AG08395 (cell line): ENCODE measurements around the gene ATL1.
"Not testable (repeated sequence)": the region's sequence is repeated elsewhere in the genome, so short reads cannot be mapped to it uniquely, and the experiment has no call there.

Experiments
- DNase-seq: peaks from one replicate; pipeline ENCODE4 v3.0.0; 2012; ENCODE audit warnings: mixed read lengths, low spot score

The ATL1 gene

DNA sequence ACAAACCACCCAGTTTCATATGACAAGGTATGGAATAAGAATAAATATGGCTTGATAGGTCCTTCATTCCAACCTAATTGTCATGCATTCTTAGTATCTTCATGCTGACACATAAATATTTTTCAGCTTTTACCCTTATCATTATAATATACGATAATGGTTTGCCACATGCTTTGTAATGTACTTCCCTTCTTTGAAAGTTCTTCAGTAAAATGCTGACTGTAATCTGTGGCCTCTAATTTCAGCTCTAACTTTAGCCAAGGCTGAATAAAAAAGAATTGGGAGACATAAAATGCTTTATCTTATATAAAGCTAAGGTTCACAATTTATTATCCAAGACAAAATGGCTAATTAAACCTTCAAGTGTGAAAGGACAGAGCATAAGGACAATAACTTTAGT is 24.9 kb upstream of the ATL1 start:
- no peak for DNase-seq

DNA sequence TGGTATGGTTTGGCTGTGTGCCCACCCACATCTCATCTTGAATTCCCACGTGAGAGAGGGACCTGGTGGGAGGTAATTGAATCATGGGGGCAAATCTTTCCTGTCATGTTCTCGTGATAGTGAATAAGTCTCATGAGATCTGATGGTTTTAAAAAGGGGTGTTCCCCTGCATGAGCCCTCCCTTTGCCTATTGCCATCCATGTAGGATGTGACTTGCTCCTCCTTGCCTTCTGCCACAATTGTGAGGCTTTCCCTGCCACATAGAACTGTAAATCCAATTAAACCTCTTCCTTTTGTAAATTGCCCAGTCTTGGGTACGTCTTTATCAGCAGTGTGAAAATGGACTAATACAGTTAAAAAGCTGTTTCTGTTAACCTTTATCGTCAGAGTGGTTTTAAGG is 21.9 kb upstream of the ATL1 start:
- DNase-seq: not testable (repeated sequence)

DNA sequence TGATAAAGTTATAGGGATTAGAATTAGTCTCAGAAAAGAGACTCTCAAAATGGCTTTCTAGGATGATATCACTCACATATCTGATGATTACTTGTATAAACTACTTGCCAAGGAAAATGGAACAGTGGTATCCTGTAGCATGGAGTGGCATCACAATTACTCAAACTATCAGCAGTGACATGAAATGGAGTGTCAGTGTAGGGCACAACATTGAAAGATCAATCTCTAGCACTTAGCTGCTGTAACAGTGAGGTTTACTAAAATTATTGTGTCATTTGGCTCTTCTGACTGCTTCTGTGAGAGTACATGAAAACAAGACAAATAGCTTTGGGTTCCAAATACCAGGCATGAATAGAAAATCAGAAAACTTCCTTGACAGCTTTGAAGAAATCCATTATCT is 20.9 kb upstream of the ATL1 start:
- no peak for DNase-seq

DNA sequence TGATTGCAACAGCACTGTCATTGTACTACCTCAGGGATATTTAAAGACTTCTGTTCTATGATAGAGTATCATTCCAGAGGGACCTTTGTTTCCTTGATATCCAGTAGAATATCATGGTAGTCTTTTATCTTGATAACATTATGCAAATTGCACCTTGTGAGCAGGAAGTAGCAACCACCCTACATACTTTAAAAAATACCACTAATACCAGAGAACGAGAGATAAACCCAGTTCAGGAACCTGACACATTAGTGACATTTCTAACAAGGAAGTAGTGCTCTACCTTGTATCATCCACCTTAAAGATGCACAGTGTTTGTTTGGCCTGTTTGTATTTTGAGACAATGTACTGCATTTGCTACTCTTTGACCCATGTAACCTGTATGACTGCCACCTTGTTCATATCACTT is 18.8 kb upstream of the ATL1 start:
- no peak for DNase-seq

DNA sequence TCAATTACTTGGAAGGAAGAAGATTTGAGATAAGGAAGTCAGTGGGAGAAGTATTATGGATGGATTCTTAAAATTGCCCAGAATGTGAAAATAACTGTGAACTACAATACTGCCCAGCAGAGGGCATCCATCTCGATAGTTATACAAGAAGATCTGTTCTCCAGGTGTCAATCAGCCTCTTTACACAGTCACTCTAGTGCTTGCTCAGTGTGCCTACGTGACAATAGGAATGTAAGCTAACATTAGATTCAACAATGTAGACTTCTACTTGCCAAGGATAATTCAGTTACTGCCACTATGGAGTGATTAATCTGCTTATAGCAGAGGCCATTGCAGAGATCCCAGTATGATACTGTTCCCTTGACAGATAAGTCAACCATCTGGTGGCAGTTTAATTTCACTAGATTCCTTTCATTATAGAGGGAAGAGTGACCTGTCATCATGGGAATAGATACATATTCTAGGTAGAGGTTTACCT is 17.0 kb upstream of the ATL1 start:
- peak; percentile 54 for DNase-seq

DNA sequence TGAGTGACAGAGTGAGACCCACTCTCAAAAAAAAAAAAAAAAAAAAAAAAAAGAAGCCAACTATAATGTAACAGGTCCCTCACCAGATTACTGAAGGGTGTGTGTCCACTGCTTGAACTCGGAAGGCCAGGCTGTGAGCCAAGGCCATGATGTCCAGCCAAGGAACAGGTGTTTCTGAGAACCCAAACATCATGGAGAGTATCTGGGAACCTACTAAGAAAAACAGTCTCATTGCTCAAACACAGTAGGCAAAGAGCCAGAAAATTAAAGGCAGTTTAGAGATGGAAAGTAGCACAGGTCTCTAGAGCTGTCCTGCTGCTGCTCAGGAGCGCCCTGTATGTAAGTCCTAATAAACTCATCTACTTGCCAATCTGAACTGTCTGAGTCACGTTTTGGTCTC is 15.0 kb upstream of the ATL1 start:
- DNase-seq: no peak

DNA sequence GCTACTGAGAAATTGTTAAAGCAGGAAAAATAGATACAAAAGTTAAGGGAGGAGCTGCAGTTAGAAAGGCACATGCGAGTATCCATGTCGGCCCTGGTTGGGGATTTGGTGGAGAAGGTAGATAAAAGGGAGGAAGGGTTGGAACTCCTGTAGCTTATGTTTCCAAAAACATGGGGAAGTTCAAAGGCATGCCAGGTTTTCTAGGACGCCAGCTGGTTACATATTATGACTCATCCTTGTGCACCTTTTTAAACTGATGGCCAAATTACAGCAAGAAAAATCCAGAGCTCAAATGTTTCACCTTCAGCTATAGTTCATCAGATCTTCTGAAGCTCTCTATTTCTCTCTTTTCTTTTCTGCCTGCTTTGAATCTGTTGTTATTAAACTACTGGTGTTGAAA is 14.3 kb upstream of the ATL1 start:
- no peak for DNase-seq

DNA sequence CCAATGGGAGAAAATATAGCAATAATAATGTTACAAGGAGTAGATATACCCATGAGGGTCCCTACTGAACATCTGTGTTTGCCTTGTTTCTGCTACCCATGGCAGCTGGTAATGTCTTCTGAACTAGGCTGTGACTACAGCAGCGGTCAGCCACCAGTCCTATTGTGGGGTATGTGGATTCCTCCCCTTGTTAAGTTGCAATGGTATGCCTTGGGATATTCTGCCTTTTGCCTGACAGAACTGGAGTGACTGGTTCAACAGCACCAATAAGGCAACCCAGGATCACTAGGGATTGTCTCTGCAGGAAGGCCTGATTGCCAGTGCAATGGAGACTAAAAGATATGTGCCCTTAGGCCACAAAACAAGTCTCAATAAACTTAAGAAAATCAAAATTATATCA is 9.7 kb upstream of the ATL1 start:
- DNase-seq: no peak

DNA sequence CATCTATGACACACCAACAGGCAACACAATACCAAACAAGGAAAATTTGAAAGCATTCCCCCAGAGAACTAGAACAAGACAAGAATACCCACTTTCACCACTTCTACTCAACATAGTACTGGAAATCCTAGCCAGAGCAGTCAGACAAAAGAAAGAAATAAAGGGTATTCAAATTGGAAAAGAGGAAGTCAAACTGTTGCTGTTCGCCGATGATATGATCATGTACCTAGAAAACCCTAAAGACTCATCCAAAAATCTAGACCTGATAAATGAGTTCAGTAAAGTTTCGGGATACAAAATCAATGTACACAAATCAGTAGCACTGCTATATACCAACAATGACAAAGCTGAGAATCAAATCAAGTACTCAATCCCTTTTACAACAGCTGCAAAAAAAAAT is 8.1 kb upstream of the ATL1 start:
- DNase-seq: no peak

DNA sequence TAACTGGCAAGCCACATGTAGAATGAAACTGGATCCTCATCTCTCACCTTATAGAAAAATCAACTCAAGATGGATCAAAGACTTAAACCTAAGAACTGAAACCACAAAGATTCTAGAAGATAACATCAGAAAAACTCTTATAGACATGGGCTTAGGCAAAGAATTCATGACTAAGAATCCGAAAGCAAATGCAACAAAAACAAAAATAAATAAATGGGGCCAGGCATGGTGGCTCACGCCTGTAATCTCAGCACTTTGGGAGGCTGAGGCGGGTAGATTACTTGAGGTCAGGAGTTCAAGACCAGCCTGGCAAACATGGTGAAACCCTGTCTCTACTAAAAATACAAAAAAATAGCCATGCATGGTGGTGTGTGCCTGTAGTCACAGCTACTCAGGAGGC is 7.1 kb upstream of the ATL1 start:
- DNase-seq: not testable (repeated sequence)

DNA sequence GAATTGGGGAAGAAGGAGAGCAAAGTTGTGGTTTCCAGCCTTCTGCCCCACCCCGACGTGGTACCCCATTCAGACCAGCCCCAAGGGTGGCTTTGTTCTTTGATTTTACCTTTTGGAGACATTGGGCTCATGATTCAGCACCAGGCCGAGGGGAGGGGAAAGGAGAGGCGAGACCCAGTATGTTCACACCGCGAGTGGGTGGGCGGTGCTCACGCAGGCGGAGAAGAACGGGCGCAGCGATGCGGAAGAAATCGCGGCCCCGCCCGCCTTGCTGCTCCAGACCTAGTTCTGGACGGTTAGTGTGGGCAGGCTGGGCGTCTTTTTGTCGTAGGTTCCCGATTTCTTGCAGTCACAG is 963 bp downstream of the ATL1 start:
- peak; percentile 22 for DNase-seq

DNA sequence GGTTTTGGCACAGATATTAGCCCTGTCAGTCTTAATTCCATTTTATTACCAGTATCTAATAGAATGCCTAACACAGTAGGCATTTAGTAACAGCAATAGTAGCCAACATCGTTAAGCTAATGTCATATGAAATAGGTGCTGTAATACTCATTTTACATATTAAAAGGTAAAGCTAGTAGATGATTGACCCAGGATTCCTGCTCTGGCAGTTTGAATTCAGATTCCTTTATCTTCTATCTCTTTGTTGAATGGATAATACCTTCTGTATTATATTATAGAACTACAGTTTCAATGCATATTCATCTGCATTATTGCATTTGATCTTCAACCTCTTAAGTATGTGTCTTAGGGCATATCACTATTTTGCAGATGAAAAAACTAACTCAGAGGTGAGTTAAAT is 2.9 kb downstream of the ATL1 start:
- DNase-seq: no peak

DNA sequence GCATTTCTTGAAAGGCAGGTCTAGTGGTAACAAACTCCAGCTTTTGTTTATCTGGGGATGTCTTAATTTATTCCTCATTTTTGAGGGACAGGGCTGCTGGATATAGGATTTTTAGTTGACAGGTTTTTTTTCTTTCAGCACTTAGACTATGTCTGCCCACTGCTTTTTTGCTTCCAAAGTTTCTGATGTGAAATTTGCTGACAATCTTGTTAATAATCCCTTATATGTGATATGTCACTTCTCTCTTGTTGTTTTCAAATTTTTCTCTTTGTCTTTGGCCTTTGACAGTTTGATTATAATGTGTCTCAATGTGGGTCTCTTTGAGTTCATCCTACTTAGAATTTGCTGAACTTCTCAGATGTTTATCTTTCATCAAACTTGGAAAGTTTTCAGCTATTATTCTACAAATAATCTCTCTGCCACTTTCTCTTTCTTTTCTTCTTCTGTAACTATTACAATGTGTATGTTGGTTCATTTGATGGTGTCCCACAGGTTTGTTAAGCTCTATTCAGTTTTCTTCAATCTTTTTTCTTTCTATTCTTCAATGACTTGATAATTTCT is 9.8 kb downstream of the ATL1 start:
- no peak for DNase-seq

DNA sequence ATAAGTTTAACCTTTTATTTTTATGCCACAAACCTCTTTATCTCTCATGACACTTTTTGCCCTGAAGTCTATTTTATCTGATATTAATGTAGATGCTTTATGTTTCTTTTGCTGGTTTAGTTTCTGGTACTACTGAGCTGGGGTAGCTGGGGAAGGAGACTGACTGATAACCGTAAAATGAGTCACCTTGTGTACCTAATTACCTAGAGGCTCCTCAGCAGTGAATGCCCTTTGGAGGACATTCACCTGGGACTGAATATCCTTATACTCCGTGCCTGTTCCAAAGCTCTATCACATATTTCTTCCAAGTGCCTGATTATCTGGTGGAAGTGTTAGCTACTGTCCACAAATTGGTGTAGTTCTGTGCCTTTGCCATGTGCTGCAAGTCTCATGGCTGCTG is 13.9 kb downstream of the ATL1 start:
- no peak for DNase-seq

DNA sequence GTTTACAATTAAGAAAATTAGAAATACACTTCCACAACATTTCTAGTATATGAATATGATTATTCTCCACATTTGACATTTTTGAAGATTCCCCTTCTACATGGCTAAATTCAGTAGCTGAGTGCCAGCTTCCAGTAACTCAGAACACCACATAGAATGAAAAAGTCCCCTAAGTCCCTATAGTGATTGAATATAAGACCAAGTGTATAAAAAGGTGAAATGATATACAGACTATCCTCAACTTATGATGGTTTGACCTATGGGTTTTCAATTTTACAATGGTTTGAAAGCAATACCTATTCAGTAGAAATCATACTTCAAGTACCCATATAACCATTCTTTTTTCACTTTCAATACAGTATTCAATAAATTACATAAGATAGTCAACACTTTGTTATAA is 15.8 kb downstream of the ATL1 start:
- DNase-seq: no peak

DNA sequence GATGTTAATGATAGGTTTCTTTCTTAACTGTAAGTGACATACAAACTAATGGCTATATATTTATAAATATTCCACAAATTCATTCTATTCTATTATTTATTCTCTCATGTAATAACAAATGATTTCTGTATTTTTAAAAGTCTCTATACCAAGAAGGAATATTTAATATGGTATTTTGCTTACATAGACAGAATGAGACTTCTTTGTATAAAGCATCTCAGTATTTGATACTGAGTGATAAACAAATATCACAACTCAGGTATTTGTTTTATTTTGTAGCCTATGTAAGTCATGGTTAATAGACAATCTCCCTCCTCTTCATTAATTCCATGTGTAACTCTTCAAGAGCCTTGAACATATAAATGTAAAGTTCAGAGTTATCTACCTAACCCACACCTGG is 18.0 kb downstream of the ATL1 start:
- no peak for DNase-seq

DNA sequence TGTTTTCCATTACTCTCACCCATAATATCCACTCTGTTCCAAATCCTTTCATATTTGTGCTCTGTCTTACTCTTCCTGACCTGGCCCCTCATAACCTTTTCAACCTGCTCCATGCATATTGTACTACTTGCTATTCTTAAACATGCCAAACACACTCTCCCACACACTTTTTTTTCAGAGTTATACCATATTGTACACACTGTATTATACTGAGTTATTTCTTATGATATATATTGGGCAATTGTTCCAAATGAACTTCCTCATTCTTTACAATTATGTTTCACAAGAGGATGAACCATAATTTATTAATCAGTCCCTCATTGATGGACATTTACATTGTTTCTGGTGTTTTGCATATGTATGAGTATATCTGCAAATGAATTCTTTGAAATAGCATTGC is 18.5 kb downstream of the ATL1 start:
- no peak for DNase-seq

DNA sequence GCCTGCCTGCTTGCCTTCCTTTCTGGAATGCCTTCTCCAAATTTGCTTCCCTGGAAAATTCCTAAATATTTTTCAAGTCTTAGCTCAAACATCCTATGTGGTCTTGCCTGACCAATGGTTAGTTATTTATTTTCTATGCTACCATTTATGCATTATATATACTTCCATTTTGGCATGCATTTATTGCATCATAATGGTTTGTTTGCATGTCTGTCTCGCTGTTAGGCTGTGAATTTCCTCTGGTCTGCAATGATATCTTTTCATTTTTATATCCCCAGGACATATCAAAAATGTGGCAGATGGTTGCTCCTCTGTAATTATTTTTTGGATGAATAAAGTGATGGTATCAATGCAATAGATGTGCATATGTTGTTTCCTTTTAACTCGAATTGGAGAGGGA is 30.5 kb downstream of the ATL1 start:
- no peak for DNase-seq

DNA sequence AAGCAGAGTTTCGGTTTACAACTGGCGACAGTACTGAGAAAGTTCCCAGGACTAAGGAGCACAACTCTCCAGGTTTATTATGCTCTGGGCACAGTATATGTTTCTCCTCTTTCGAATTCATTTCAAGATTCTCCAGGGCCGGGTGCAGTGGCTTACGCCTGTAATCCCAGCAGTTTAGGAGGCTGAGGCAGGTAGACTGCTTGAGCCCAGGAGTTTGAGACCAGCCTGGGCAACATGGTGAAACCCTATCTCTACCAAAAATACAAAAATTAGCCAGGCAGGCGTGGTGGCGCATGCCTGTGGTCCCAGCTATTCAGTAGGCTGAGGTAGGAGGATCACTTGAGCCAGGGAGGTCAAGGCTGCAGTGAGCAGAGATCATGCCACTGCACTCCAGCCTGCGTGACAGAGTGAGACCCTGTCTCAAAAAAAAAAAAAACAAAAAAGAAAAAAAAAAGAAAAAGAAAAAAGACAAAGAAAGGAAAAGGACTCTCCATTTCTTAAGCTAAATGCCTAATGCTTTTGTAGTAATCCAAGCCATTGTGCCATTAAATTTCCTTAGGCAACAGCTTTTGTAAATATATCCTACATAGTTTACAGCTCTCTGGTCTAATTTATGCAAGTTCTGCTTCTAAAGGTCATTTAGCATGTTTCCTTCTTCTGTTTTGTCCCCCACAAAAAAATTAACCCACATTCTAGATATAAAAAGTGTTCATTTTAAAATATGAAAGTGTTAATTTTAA is 34.8 kb downstream of the ATL1 start:
- DNase-seq: no peak

DNA sequence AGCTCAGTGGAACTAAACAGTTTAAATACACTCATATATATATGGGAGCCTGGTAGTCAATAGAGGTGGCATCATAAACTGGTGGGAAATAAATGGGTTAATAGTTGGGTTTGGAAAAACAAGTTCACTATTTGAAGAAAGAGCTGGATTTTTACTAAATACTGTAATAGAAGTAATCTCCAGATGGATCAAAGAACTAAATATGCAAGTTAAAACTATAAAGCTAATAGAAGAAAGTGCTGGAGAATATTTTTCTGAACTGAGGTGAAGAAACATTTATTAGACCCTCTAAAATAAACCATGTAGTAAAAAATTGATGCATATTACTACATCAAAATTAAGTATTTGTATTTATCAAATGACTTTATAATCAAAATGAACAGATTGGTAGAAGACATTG is 38.8 kb downstream of the ATL1 start:
- DNase-seq: no peak

DNA sequence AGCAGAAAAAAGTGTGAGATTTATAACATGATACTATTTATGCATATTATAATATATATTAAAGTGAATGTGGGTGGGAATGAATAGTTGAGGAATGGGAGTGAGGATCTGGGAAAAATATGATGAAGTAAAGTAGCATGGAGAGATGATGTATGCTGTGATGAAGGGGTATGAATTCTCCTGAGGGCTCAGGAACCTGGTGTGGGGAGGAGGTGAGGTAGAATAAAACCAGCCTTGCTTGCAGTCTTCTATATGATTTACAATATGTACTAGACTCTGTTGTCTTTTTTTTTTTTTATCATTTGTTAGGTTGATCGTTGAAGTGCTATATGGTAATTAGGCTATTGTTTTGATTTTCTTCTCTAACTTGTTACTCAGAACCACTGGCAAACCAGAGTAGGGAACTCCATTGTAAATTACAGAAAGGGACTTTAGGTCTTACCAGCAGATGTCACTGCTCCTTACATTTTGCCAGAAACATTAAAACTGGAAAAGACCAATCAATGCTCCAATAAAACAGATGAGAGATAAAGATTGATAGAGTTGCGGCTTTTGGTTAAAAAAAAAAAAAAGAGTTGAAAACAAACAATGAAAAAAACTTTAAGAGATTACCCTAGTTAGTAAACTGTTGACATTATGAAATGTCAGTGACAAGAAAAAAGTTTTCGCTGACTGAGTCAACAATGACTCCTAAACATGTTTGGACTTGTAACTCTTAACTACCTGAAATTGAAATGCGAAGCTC is 39.9 kb downstream of the ATL1 start:
- peak; percentile 47 for DNase-seq

DNA sequence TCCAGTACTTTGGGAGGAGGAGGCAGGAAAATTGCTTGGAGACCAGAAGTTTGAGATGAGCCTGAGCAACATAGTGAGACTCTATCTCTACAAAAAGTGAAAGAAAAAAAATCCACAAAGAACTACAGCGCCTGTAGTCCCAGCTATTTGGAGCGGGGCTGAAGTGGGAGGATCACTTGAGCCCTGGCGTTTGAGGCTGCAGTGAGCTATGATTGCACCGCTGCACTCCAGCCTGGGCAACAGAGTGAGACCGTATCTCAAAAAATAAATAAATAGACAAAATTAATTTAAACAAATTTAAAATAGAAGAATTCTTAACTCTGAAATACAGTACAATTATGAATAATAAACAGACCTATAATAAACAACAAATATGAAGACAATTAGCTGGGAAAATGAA is 40.9 kb downstream of the ATL1 start:
- DNase-seq: no peak

DNA sequence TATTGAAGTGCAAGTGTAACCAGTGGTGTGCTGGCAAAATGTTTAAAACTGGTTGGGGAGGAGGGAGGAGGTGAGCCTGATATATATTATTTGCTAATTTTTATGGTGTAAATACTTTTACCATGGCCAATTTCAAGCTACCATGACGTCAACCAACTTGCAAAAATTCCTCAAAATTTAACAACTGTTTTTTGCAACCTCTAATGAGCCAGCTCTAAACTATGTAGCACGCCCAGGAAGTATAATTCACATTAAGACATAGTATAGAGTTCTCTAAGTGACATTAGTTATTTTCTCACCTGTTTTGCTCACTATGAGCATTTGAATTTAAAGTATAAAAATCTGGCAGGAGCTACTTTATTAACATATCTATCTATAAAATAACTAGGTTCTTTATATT is 41.4 kb downstream of the ATL1 start:
- no peak for DNase-seq

DNA sequence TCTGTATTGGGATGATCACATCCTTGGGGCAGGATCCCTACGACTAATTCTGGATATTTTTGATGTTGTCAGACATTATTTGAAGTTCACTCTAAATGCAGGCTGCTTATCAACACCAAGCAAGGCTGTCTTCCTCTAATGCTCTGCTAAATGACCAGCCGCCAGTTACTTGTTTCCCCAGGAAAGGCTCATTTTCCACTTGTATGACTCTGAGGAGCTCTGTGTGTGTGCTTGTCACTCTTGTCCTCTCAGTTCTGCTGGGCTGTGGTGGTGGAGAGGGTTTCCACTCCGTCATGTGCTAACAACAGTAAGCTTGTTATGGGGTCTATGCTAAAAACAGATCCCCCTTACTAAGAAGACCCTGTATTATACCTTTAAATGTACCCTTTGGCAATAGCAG is 42.1 kb downstream of the ATL1 start:
- DNase-seq: no peak
